GM12878 (cell line): Measurements from ENCODE around the gene HS6ST3.

ENCODE experiments used
- BHLHE40 ChIP-seq, 2 experiments: fragments of 450-650 bp in 1 of 2; IDR thresholded peaks; 2 replicates each; pipeline ENCODE4 v1.6.1; 2011 to 2017; ENCODE audit warnings: low read depth in 2 of 2, borderline replicate concordance in 1 of 2, improper control_type of control experiment in 1 of 2, low read length in 1 of 2, mild to moderate bottlenecking in 1 of 2
- CREB1 ChIP-seq: IDR thresholded peaks from 2 replicates; pipeline ENCODE4 v1.6.1; 2012; ENCODE audit warnings: low read depth, mild to moderate bottlenecking, inconsistent platforms
- EP300 ChIP-seq, 2 experiments: fragments of 150-350 bp in 1 of 2; IDR thresholded peaks; 2 replicates each; pipeline ENCODE4 v1.6.1; 2011 to 2012; ENCODE audit warnings: low read depth in 2 of 2, low read length in 2 of 2, borderline replicate concordance in 1 of 2, improper control_type of control experiment in 1 of 2, inconsistent platforms in 1 of 2; ENCODE audit not compliant: control insufficient read depth in 1 of 2
- ETV6 ChIP-seq, 2 experiments: fragments of 450-650 bp in 1 of 2; IDR thresholded peaks in 1 of 2; conservative IDR thresholded peaks in 1 of 2; 2 replicates each; pipeline ENCODE4 v1.6.1; 2014; ENCODE audit warnings: antibody characterized with exemption in 1 of 2, borderline replicate concordance in 1 of 2, low read depth in 1 of 2, mild to moderate bottlenecking in 1 of 2, moderate library complexity in 1 of 2
- NFXL1 ChIP-seq: fragments of 450-650 bp; IDR thresholded peaks from 2 replicates; pipeline ENCODE4 v1.6.1; 2017; ENCODE audit warnings: antibody characterized with exemption, mild to moderate bottlenecking, borderline replicate concordance
- POLR2A ChIP-seq: IDR thresholded peaks from 2 replicates; pipeline ENCODE4 v1.6.1; 2011; ENCODE audit warnings: low read depth, mild to moderate bottlenecking, low read length
- USF1 ChIP-seq: IDR thresholded peaks from 2 replicates; pipeline ENCODE4 v1.6.1; 2011; ENCODE audit warnings: borderline replicate concordance, low read depth, mild to moderate bottlenecking, moderate library complexity, mixed read lengths, low read length; ENCODE audit not compliant: insufficient read depth; ENCODE audit errors: extremely low read length

- TF ChIP-seq CREB1: no peak
- no peak for TF ChIP-seq EP300 (IDR thresholded peaks at IDR 0.05; ENCODE audit: borderline replicate concordance in 1 of 2, control insufficient read depth in 1 of 2, low read depth in 2 of 2, low read length in 2 of 2)
- no peak for TF ChIP-seq USF1
- TF ChIP-seq BHLHE40 (IDR thresholded peaks at IDR 0.05; ENCODE audit: borderline replicate concordance in 1 of 2, low read depth in 2 of 2, low read length in 1 of 2): no peak
- TF ChIP-seq POLR2A: no peak
- no peak for TF ChIP-seq ETV6 (conservative IDR thresholded peaks at IDR 0.05 in 1 of 2, IDR thresholded peaks at IDR 0.05 in 1 of 2; ENCODE audit: borderline replicate concordance in 1 of 2, low read depth in 1 of 2)
- no peak for TF ChIP-seq NFXL1
These were observed 601.1 kb downstream of the HS6ST3 start for GRCh38 chr13:96690998-96691397.
